Activated CD8-positive, alpha-beta memory T cell treated with anti-CD3 and anti-CD28 coated beads, Interleukin-2, amount 50 U/mL, for 24 hours (primary cell): ENCODE data around the gene ZNF618.
"Not testable (repeated sequence)": the region's sequence is repeated elsewhere in the genome, so short reads cannot be mapped to it uniquely, and the experiment has no call there.

Experiments
- DNase-seq: peaks from one replicate; pipeline ENCODE4 v3.0.0-alpha.2; 2020; ENCODE audit errors: extremely low read depth

The ZNF618 gene

DNA sequence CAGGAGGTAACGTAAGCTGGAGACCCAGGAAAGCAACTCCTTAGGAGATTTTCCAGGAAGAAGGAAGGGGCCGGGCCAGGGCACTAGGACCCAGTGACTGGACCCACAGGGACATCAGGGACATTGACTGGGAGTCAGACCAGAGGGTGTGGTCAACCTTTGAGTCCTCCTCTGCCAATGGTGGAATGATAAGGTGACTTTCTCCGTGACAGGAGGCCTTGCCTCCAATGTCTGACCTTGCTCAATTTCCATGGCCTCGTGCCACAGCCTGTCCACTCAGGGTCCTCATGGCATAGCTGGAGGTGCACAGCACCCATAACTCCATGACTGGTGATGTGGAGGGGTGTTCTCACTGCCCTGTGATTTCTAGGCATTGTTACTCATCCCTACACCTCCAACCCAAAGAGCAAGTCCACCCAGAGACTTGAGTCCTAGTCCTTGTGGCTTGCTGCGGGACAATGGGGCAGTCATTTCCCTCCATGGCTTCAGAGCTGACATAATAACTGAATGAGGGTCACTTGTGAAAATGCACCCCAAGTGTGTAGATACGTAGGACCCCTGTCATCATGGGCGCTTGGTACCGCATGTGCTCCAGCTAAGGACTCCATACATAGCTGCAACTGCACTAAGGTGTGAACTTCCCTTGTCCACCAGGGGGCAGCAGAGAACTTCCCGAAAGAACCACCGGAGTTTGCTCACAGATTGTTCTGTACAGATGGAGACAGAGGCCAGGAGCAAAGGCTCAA is 206.1 kb downstream of the ZNF618 start:
- DNase-seq = peak; percentile 64

DNA sequence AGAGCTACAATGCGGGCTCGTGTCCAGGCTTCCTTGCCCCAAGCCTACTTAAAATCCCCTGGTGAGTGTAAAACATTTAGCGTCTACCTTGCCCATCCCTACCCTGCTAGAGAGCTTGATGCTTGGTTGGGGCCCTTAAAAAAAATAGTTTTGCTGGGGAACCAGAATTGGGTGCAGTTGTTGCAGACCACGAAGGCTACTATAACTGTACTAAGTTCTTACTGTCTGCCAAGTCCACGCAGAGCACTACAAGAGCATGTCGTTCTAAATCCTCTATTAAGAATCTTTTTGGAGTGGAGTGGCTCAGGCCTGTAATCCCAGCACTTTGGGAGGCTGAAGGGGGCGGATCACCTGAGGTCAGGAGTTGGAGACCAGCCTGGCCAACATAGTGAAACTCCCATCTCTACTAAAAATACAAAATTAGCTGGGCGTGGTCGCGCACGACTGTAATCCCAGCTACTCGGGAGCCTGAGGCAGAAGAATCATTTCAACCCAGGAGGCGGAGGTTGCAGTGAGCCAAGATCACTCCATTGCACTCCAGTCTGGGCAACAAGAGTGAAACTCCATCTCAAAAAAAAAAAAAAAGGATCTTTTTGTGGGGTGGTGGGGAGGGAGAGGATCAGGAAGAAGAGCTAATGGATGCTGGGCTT is 206.8 kb downstream of the ZNF618 start:
- DNase-seq = not testable (repeated sequence)

DNA sequence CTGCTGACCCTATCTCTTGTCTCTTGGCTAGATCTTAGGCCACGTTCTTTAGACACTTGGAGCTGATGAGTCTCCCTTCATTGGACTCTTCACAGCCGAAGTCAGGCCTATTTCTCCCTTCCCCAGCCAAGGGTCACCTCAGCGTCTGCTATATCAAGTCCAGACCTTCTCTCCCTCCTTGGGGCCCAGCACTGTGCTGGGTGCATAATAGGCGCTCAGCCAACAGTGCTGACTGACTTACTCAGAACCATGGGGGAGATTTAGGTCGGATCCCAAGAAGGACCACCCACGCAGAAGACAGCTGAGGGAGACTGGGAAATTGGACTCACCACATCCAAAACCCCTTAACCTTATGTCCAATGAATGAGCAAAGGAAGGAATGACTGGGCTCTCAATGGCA is 207.6 kb downstream of the ZNF618 start:
- no peak for DNase-seq

DNA sequence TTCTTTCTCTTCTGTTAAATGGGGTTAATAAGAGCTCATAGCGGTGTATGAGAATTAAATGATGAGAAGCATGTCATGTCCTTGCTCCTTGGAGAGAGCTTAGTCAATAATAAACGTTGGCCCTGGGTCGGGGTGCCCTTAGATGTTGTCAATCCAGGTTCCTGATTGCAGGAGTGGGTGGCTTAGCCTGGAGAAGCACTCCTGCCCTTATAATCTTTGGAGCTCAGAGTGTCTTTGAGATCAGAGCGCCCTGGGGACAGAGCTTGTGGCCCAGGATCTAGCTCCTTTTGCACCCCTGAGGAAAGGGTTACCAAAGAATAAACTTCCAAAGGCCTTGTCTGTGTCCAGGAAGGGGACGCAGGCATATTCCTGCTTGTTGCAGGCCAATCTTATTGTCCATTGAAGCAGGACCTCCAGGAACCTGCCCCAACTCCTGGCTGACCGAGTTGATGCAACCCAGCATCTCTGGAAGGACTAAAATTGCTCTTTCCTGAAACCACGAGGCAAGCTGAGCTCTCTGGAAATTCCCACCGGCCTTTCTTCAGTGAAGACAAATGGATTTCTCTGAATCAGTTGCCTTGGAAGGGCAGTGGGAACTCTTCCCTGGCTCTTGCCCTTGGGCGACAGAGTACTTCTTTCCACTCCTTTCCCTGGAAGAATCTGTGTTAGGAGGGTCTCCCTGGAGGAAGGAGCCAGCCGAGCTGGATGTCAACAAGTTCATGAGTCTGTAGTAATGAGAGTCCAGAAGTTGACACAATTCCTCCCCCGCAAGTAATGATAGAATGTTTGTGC is 208.4 kb downstream of the ZNF618 start:
- DNase-seq = no peak

GRCh38 chr9:114085387-114085789 is 209.3 kb downstream of the ZNF618 start:
- DNase-seq = no peak

- no peak for DNase-seq
Observed at GRCh38 chr9:114086009-114086408, 209.9 kb downstream of the ZNF618 start.

DNA sequence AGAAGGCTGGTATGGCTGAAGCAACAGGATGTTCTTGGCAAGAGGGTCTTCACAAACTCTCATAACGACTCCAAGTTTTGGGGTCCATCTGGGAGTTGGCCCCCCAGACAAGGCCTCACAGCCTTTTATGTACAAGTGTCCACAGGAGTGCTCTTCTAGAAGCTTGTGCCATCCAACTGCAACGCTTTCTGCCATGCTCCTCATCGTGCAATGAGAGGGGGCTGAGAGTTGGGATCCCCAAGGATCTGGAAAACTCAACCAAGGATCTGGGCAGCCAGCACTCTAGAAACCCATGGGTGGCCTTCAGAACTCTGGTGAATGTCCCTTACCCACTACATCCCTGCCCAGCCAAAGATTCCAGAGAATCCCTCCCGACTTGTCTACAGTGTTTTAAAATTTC is 210.5 kb downstream of the ZNF618 start:
- DNase-seq = no peak

DNA sequence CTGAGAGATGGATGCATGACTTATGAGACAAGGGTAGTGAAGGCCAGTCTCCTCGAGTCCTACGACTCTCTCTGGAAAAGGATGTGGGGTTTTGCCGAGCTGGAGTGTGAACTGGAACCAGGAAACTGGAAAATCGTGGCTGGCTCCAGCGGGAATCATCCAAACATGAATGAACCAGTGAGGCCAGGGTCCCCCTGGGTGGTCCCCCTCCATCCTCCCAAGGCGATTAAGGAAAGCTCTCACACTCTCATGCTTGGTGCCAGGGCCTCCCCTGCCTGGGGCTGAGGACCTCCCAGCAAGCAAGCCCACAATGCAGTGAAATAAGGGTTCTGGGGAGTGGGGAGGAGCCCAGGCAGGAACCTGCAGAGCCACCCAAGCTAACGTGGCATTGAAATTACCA is 211.6 kb downstream of the ZNF618 start:
- DNase-seq = no peak

DNA sequence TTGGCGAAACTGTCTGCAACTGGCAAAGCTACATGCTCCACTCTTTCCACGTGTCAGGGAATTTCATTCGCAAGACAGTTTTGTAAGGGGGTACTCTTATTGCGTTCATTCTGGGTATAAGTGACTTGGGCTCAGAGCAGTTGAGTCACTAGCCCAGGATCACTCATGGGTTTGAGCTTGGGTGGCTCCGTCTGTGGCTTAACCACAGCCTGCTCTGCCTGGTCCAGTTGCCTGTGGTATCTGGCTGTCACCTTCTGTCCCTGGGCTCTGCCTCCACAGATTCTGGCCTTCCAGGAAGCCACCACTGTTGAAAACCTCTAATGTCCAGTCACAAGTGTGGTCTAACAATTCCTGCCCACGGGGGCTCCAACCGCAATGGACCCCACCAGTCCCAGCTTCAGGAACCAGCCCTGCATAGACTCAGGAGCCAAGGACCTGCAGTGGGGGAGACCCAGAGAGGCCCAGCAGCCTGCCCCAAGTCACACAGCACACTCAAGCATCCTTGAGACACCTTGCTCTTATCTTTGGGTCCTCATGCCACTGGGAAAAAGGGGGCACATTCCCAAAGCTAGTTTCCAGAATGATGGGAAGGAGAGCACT is 212.6 kb downstream of the ZNF618 start:
- no peak for DNase-seq

- no peak for DNase-seq
Observed at GRCh38 chr9:114089206-114089840, 213.2 kb downstream of the ZNF618 start.

DNA sequence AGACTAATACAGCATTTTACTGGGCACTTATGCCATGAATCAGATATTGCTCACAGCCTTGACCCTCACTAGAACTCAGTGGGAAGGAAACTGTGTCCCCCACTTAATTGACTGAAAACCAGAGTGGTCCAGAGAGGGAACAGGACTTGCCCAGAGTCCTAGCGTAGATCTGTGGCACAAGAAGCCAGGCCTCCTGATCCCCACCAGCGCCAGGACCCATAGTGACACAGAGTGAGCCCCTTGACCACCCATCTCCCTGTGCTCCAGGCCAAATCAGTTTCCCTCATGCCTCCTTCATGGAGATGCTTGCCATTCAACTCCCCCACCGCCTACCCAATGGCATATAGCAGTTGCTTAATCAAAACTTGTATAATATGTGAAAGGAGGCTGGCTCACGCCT is 214.7 kb downstream of the ZNF618 start:
- no peak for DNase-seq

DNA sequence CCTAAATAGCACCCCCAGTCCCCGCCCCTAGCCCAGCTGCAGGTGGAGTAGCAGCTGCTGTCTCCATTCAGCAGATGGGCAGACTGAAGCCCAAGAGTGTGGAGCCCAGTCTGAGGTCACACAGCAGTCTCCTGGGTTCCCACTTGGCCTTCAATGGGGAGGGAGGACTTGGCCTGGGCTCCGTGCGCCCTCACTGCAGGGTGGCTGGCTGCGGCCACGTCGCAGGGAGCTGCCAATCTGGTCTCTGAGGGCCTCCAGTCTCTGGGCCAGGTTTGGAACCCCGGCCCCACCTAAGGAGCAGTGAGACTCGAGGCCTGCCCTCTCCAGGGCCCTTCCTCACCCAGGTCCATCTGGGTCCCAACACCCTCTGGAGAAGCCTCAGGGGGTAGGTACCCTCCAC is 215.6 kb downstream of the ZNF618 start:
- no peak for DNase-seq

- DNase-seq = no peak
Observed at GRCh38 chr9:114092336-114092735, 216.2 kb downstream of the ZNF618 start.

GRCh38 chr9:114093031-114093471 is 216.9 kb downstream of the ZNF618 start:
- no peak for DNase-seq

DNA sequence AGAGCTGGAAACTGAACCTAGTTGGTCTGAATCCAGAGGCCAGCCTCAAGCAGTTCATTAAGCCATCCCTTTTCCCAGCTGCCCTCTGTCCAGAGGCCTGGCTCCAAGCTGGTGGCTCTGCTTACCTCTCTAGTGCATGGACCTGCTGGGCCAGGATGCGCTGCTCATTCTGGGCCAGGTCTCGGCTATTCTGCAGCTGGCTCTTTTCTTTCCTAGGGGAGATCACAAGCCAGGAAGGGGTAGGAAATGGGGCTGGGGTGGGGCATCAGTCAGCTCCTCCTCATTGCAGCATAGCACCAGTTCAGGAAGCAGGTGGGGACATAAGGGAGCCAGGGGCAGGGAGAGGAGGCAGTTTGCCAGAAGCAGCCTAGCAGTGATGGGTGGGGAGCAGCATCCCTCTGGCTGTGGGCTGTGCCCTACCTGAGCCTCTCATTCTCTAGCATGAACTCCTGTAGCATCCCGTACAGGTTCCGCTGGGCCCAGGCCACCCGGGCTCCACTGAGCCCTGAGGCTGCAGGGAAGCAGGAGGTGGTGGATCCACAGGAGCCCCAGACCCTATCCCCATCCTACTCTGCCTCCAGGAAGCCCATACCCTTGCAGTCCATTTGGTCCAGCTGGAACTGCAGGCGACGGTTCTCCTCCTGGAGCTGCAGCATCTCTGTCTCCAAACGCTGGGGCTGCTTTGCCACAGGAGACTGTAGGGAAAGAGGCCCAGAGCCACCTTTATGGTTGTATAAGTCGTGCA is 217.8 kb downstream of the ZNF618 start:
- DNase-seq = no peak

DNA sequence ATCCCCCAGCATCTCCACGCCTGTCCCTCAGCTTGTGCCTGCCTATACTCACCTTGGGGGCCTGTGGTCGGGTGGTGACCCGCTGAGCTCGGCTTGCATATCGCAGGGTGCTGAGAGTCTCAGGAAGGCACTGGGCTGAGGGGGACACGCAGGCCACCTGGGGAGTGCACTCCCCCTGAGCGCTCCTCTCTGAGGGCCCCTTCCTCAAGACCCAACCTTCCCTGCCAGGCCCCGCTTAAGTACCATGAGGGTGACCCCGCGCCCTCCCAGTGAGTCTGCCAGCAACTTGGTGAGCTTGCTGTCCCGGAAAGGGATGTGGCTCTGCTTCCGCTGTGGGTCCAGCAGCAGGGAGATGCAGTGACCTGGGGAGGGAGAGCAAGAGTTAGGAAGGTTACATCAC is 218.9 kb downstream of the ZNF618 start:
- DNase-seq = no peak

DNA sequence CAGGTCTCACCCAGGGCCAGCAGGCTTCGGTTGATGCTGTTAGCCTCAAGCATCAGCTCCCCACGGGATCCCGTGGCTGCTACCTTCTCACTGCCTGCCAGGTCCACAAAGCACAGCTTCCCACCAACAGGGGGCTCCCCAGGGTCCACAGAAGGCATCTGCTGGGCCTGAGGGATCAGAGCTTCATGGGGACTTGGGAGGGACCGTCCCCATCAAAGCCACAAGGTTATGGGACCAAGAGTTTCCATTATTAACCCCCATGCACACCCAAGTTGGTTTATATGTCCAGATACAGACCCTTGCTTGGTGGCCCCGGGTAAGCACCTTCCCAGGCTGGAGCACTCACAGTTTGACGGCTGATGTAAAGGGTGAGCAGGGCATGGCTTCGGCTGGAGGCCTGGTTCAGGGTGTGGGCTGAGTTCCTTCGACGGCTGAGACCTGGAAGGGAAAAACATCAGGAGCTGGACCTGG is 220.0 kb downstream of the ZNF618 start:
- no peak for DNase-seq

DNA sequence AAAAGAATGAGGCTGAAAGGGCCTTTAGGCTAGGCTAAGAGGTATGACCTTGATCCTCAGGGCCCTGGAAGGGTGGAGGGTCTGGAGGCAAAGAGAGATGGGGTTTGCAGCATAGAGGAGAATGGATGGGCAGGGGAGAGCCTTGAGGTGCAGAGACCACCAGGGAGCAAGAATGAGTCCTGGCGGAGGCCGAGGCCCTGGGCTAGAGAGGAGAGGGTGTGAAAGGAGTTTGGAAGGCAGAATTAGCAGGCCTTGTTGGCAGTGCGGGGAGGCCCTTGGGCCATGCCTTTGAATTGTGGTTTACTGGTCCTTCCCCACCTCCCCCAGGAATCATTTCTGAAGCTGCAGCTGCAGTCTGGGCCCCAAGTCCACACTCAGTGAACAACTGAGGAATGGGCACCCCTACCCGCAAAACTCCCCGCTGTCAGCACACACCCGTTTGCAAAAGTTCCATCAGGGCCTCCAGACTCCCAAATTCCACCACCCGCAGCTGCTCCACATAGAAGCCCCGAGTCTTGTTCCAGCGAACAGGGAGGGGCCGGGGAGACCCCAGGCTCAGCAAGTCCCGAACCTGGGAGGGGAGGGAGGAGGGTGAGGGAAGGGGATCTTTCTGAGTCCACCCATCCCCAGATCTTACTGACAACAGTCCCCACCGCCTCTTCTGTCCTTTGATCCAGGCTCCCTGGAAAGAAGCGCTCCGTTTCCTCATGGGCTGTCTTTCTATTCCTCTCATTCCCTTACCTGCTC is 220.9 kb downstream of the ZNF618 start:
- DNase-seq = no peak

DNA sequence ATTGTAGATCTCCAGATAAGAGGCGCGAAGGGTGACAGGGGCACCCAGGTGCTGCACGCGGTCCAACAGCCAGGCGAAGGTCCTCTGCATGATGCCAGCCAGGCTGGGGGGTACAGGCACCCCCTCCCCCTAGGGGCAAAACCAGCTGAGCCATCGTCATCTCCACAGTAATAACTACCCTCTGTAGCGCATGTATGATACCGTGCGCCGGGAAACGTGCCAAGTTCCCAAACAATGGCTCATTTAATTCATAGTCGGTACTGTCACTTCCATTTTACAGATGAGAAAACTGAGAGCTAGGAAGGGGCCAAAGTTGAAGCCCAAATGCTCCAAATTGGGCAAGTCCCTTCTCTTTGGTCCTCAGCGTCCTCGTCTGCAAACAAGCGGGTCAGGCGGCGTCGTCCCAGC is 221.5 kb downstream of the ZNF618 start:
- DNase-seq = no peak
